KG1 (cell line): ENCODE results near the gene PLCH2.

Experiments
- DNase-seq: peaks from one replicate; lab custom pipeline; 2025; lab: John Stamatoyannopoulos, UW

PLCH2 gene, protein sequence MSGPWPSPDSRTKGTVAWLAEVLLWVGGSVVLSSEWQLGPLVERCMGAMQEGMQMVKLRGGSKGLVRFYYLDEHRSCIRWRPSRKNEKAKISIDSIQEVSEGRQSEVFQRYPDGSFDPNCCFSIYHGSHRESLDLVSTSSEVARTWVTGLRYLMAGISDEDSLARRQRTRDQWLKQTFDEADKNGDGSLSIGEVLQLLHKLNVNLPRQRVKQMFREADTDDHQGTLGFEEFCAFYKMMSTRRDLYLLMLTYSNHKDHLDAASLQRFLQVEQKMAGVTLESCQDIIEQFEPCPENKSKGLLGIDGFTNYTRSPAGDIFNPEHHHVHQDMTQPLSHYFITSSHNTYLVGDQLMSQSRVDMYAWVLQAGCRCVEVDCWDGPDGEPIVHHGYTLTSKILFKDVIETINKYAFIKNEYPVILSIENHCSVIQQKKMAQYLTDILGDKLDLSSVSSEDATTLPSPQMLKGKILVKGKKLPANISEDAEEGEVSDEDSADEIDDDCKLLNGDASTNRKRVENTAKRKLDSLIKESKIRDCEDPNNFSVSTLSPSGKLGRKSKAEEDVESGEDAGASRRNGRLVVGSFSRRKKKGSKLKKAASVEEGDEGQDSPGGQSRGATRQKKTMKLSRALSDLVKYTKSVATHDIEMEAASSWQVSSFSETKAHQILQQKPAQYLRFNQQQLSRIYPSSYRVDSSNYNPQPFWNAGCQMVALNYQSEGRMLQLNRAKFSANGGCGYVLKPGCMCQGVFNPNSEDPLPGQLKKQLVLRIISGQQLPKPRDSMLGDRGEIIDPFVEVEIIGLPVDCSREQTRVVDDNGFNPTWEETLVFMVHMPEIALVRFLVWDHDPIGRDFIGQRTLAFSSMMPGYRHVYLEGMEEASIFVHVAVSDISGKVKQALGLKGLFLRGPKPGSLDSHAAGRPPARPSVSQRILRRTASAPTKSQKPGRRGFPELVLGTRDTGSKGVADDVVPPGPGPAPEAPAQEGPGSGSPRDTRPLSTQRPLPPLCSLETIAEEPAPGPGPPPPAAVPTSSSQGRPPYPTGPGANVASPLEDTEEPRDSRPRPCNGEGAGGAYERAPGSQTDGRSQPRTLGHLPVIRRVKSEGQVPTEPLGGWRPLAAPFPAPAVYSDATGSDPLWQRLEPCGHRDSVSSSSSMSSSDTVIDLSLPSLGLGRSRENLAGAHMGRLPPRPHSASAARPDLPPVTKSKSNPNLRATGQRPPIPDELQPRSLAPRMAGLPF (N-terminal part only)

DNA sequence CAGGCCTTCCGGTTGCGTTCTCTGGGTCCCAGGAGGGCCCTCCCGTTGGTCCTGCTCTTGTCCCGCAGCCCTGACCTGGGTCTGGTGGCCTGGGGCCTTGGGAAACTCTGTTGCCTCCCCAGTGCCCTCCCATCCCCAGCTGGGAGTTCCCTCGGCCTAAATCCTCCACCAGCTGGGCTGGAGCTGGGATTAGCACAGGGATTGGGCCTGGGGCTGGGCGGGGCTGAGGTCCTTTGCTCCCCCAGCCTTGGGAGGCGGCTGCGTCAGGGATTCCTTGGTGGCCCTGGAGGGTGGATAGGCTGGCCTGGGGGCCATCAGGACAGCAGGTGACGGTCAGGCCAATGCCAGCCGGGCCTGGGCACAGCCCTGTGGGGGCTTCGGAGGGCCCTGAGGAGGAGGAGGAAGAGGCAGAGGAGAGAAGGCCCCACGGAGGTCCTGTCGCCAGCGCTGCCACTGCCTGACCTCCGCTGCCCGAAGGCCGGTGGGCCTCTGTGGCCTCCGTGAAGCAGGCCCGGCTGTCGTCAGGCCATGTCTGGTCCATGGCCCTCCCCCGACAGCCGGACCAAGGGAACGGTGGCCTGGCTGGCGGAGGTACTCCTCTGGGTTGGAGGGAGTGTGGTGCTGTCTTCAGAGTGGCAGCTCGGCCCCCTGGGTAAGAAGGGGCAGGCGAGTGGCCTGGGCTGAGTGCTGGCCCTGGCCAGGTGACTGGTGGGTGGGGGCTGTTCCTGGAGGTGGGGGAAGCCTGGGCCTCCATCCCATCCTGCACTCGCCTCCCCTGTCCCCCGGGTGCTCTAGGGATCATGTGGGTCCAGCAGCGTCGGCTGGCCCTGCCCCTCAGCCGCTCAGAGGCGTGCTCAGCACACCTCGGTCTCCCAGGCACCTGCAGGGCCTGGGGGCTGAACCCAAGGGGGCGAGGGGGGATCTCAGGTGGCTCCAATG lies at the start of gene PLCH2:
PLCH2 (plus strand) TSS at position 229 of the 939 bp plus-strand sequence; CDS start at position 529, 300 bp downstream.
- no peak for DNase-seq

DNA sequence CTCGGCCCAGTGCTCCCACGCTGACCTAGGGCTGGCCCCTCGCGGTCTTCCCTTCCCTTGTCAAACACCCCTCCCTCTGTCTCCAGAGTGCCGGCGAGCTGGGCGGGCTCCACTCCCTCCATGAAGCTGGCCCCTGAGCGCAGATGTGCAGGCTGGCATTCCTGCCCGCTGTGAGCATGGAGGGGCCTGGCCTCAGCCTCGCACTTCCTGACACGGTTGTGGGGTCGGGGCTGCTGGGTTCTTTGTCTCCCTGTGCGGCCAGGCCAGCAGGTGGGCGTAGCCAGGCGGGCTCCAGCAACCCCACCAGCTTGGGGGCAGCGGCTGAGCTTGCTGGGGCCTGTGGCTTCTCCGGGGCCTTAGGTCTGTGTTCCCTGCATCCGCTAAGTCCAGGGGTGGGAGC lies 49.5 kb upstream of the PLCH2 start:
- no peak for DNase-seq

DNA sequence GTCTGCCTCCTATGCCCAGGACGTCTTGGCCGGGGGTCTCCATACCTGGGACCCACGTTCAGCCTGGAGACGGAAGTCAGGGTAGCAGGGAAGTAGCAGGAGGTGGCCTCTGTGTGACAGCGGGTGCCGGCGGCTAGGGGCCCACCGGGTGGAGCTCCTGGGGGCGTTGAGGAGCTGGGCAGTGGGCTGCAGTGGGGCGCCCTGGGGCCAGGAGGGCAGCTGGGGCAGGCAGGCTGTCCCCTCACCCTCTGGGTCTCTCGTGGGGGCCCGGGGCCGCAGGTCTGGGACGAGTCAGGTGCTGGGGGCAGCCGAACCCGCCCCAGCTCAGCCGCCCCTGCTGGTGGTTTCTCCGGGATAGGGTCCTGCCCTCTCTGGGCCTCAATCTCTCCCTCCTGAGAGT lies 49.0 kb upstream of the PLCH2 start:
- no peak for DNase-seq

DNA sequence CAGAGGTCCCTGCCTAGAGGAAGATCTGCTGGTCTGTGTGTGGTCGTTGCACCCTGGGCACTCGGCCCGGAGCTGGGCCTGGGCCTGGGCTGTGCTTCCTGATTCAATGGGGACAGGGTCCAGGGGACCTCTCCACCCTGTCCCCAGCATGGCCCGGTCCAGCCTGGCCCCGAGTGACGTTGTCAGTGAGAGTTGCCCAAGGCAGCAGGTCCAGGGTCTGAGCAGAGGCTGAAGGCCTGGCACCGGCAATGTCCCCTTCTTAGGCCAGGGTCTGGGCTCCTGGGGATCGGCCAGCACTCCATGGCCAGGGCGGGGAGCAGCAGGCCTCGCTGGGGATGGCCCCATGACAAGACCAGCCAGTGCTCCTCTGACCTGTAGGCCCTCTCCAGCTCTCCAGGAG lies 48.1 kb upstream of the PLCH2 start:
- DNase-seq, result no peak

DNA sequence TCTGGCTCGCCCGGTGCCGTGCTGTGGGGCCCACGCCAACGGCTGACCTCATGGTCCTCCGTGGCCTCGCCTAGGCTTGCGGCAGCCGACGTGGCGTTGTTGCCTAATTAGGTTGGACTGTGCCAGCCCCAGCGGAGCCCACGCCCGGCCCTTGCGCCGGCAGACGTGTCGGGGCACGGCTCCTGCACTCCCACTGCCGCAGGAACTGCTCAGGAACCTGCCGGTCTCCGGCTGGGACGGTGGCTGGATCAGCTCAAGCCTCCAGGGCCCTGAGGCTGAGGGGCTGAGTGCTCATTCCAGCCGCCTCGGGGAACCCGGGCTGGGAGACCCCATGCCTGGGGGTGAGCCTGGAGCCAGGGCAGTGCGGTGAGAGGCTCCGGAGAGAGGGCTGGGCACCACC lies 47.6 kb upstream of the PLCH2 start:
- DNase-seq, result no peak

DNA sequence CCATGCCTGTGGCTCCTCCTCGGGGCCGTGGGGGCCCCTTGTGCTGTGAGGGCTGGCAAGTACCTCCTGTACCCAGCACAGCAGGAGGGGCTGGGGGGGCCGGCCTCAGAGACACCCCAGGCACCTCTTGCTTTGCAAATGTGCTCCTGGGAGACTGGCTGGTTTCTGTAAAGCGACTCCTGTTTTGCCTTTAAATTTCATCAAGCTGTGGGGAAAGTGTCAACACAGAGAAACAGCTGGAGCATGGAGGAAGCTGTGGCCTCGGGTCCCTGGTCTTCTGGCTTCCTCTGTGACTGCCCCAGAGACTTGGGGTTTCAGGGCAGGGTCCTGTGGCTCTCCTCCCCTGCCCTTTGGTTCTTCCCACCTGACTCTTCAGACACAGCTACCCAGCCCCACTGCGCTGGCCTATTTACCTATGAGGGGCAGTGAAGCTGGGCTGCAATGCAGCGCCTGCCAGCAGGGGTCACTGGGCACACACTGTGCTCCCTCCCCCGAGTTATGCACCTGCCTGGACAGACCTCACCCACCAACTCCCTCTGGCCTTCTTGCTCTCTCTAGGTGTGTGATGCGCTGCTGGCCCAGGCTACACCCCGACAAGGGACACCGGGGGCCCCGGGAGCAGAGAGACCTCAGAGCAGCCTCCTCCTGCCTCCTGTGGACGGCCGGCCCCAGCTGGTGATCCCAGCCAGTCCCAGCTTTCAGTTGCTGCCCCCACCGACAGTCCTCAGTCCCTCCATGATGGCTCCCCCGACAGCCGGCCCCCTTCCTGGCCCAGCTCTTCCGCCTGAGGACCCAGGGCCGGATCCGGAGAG lies 46.1 kb upstream of the PLCH2 start:
- no peak for DNase-seq

DNA sequence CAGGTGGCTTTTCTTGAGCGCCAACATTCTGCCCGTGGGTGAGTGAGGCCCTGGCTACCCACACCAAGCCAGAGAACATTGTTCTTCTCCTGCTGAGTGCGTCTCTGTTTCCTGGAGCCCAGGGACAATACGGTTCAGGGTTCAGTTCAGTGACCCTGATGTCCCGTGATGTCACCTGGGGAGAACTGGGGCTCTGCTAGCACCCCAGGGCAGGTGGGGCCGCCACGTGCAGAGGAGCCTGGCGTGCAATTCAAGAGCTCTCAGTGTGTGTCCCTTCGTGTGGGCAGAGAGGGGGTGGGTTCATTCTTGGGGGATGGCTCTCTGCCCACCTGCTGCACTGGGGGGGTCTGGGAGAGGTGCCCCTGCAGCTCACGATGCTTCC lies 45.5 kb upstream of the PLCH2 start:
- DNase-seq, result no peak

DNA sequence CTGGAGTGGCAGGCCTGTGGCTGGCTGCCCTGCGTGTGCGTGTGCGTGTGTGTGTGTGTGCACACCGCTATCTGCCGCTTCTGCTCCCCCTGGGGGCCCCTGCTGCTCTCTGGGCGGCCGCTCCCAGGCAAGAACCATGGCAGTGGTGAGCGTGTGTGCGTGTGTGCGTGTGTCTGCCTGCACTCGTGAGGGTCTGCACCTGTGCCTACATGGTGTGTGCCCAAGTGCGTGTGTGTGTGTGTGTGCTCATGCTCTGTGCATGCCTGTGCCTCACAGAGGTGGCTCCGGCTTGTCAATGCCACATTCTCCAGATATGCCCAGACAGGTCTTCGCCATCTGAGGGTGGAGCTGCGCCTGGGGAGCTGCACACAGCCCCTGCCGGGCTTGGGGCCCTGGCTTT lies 45.0 kb upstream of the PLCH2 start:
- DNase-seq, result no peak

DNA sequence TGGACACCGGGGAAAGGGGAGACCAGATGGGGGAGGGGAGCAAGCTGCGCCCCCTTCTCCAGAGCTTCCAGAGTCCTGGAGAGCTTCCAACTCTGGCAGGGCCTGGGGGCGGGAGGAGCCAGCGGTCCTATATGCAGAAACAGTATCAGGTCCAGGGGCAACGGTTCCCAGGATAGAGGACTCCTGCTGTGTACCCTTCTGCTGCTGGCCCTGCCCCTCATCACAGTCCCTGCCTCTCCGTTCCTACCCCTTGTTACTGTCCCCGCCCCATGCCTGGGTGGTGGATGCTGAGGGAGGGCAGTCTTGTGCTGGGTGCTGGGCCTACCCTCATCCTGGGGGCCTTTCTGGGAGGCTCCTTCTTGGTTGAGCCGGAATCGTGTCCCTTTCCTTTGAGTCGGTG lies 44.6 kb upstream of the PLCH2 start:
- DNase-seq, result no peak

DNA sequence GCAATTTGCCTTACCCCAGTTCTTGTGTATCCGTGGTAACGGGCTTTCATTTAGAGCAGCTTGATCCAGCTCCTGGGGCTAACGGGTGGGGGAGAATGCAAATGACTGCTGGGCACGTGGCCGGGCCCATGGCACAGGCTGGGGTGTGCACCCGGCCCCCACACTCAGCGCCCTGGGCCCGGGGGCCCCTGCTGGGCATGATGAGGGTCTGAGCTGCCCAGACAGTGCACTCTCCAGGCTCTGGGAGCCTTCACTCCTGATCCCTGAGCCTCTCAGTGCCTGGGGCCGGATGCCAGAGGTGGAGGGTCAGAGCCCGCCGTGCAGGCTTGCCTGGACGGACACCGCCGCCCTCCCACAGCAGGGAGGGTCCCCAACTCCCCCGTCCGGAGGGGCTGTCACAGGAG lies 43.6 kb upstream of the PLCH2 start:
- no peak for DNase-seq

DNA sequence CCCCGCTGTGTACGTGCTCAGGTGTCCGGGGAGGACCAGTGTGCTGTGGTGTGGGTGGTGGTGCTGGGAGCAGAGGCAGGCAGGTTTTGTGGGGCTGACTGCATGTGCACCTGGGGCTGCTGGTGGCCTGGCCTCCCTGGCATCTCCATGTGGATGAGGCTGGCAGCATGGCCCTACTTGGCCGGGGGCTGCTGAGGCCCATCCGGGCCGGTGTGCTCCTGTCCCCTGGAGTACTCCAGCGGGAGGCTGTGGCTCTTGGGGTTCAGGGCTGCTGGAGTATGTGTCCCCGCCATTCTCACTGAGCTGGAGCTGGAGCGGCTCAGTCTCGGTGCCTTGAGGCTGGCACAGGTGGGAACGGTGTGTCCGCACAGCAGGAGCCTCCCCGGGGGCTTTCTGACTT lies 42.9 kb upstream of the PLCH2 start:
- no peak for DNase-seq

DNA sequence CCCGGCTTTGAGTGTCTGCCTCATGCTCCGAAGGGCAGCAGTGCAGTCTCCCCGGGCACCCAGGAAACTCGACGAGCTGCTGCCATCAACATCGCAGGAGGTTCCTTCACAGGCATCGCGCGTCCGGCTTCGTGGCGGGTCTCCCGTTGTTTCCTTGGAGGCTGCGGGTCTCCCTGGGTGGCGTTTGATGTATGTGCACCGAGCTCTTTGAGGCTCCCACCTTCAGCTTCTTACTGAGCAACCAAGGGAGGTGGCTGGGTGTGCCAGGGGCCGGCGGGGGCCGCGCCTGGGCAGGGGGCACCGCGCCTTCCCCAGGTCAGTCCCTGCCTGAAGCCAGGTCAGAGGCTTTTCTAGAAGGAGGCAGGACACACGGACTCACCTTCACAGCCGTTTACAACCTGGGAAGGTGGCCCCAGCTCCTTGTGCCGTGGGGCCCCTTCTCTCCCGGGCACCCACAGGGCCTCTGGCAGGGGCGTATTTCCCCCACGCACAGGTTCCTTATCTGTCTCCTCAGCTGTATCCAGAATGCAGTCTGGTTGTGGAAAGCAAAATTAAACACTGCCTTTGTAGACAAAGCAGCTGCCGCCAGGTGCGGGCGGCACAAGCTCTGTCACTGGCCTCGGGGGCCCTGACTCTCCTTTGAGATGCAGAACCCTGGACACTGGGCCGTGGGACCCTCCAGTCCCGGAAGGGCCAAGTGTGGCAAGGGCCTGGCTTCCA lies 42.0 kb upstream of the PLCH2 start:
- no peak for DNase-seq

DNA sequence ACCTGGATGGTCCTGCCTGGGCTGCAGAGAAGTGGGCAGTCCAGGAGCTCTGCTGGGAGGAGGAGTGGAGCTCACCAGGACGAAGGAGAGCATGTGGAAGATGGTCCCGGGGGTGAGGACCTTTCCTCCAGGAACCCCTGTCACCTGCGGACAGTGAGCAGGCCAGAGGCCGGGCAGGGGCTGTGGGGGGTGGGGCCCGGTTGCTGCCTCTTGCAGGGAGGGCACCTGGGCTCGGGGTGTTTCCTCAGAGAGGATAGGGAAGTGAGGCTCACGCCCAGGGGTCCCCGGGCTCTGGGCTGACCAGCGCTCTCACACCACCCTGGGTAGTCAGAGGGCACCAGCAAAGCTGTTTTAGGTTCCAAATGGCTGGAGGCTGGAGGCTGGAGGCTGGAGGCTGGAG lies 41.0 kb upstream of the PLCH2 start:
- no peak for DNase-seq

DNA sequence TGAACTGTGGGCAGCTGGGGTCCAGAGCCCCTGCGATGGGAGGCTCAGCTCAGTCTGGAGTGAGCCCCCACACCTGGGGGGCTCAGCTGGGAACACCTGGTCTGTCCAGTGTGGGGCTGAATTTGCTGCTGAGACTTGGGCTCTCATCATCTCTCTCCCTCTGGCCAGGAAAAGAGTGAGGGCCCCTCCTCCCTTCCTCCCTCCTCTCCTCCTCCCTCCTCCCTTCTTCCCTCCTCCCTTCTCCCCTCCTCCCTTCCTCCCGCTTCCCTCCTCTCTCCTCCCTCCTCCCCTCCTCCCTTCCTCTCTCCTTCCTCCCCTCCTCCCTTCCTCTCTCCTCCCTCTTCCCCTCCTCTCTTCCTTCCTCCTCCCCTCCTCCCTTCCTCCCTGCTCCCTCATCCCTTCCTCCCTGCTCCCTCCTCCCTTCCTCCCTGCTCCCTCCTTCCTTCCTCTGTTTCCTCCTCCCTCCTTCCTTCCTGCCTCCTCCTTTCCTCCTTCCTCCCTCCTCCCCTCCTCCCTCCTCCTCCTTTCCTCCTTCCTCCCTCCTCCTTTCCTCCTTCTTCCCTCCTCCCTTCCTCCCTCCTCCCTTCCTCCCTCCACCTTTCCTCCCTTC lies 40.2 kb upstream of the PLCH2 start:
- no peak for DNase-seq

DNA sequence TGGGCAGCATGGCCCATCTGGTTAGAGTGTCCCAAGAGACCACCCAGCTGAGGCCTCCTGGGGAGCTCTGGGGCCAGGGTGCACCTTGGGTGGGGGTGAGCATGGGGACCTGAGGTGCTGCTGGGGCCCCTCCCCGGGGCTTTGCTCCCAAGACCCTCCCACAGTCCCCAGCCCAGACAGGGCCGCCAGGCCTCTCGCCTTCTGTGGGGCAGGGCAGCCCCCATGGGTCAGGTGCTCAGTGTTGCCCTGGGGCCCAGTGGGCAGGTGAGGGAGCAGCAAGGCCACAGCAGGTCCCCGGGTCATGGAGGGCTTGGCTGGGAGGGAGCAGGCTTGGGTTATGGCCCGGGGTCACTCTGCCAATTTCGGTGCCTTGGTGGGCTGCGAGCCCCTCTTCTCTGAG lies 39.2 kb upstream of the PLCH2 start:
- no peak for DNase-seq

DNA sequence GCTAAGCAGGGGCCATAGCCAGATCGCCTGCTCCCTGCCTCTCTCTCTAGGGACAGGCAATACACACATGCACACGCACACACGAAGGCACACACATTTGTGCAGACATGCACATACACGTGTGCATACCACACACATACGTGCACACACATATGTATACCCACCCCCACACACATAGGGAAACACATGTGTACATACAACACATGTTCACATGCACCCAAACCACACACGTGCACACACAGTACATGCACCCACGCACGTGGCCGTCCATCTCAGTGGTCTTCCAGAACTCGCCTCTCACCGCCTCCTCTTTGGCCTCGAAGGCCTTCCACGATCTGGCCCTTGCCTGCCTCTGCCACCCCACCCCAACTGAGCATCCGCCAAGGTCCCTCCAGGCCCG lies 38.5 kb upstream of the PLCH2 start:
- no peak for DNase-seq

DNA sequence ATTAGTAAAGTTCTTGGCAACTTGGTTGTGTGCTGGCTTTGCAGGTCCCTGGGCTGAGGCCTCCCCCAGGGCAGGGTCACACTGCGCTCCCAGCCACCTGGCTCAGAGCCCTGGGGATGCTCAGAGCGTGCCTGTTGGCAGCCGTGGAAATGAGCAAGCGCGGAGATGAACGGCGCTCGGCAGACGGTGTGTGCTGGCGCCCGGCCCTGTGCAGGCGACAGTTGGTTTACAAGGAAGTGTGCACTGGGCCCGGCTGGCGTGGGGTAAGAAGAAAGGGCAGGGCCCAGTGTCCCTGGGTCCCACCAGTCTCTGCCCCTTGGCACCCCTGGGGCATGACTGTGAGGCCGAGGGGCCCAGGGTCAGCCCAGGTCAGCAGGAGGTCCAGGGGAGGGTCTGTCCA lies 38.1 kb upstream of the PLCH2 start:
- DNase-seq, result no peak

DNA sequence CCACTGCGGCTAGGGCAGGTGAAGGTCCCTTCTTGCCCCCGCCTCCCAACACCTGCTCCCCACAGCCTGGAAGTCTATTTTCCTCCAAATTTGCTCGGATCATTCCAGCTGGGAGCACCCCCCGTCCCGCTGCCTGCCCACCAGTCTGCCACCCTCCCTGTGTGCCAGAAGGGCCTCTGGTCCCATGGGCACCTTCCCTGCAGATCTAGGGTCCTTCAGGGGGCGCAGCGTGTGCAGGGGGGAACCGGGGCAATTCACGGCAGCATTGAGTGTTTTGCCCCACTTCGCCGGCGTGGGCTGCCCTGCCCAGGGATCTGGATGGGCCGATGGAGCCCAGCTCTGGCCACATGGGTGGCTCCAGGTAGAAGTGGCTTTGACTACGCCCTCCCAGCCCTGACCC lies 37.4 kb upstream of the PLCH2 start:
- no peak for DNase-seq

DNA sequence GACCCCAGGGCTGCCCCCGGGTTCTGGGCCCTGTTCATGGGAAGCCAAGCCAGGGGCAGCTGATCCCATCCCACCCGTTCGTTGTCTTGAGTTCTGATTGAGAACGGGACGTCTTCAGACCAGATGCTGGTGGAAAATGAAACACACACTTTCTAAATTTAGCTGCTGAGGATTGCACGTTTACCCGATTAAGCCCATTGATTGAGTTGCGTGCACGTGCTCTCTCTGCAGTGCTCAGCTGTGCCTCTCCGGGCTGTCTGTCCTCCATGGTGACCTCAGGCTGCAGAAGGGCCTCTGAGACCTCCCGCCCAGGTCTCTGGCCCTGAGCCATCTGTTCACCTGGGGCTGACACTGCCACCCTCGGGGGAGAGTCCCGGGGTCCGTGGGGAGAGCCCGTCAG lies 36.7 kb upstream of the PLCH2 start:
- DNase-seq, result no peak
